Upper lobe of right lung (tissue), 1 donor: Measurements from ENCODE around the gene MRPL42. TPM values are rescaled to one million over a fixed set of nuclear protein-coding genes. Genes with fewer than 3 reads are reported as not detected.
"Not testable (repeated sequence)": the region's sequence is repeated elsewhere in the genome, so short reads cannot be mapped to it uniquely, and the experiment has no call there.

Experiments used
- ATAC-seq: fragments of 200-7000 bp; cut with Tn5 transposase; one replicate; pipeline ENCODE4 v1.9.1; 2020; ENCODE audit warnings: mild to moderate bottlenecking, moderate library complexity
- DNase-seq: peaks from one replicate; pipeline ENCODE4 v3.0.0-alpha.2; 2020
- H3K27ac ChIP-seq: fragments of 200-600 bp; one replicate; pipeline ENCODE4 v1.8.0; 2022
- H3K27me3 ChIP-seq: fragments of 200-600 bp; one replicate; pipeline ENCODE4 v1.8.0; 2022; ENCODE audit warnings: mild to moderate bottlenecking
- H3K36me3 ChIP-seq: fragments of 200-600 bp; one replicate; pipeline ENCODE4 v1.8.0; 2022
- H3K4me1 ChIP-seq: fragments of 200-600 bp; one replicate; pipeline ENCODE4 v1.8.0; 2022
- H3K4me3 ChIP-seq: fragments of 200-600 bp; one replicate; pipeline ENCODE4 v1.8.0; 2022; ENCODE audit warnings: mild to moderate bottlenecking
- H3K9me3 ChIP-seq: fragments of 200-600 bp; one replicate; pipeline ENCODE4 v1.8.0; 2022
- CTCF ChIP-seq: fragments of 200-600 bp; IDR thresholded peaks from one replicate; pipeline ENCODE4 v1.8.0; 2022; ENCODE audit warnings: antibody characterized with exemption
- intact Hi-C: fragments of 100-400 bp; cut with DNase I; formaldehyde crosslinking; loops from one replicate; pipeline ENCODE4 v1.11.0; 2022
- total RNA-seq: library from RNA; stranded (reverse); fragmentation: NEBNext Ultra II Directional; extraction: Animal tissue kit (Norgen Biotek cat#: 25700); gene quantifications from one replicate; pipeline ENCODE4 v1.2.1, GENCODE V29; 2021
- donor health status: DM: no; HTN: yes; CAD: no; lungs with severe emphysema.

MRPL42 gene
- total RNA-seq, 1 donor from 2014 or later, result 49.4 TPM

DNA sequence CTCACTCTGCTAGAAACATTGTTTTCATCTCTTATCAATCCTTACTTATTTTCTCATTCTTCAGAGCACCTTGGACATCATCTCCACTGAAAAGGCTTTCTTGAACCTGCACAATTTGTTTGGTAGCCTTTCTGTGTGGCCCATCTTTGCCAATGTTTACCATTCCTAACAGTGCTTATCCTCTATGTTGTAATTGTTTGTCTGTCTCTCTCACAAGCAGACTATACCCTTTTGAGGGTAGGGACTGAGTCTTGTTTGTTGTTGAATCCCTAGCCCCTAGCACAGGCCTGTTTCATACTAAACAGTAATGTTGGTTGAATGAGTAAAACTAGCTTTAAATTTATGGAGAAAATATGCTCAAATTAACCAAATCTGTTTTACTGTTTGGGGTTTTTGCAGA, 9.2 kb downstream of the MRPL42 start:
- no peak for TF ChIP-seq CTCF
- Histone ChIP-seq H3K4me3 (no peak overlapping the region), H3K4me1 (no peaks in the 10 kb centered on the region), H3K9me3 (no peaks in the 10 kb centered on the region), H3K27ac (no peak overlapping the region), H3K36me3 (peaks cover 84% of the 10 kb centered on the region), H3K27me3 (no peaks in the 10 kb centered on the region)
- DNase-seq (no peak), ATAC-seq (no peak)
- intact Hi-C loops, result no loop called here

DNA sequence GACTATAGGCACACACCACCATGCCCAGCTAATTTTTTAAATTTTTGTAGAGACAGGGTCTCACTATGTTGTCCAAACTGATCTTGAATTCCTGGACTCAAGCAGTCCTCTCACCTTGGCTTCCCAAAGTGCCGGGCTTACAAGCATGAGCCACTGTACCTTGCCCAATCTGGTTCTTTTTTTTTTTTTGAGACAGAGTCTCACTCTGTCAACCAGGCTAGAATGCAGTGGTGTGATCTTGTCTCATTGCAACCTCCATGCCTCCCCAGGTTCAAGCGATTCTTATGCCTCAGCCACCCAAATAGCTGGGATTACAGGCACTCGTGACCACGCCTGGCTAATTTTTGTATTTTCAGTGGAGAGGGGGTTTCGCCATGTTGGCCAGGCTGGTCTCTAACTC, 15.4 kb downstream of the MRPL42 start:
- DNase-seq (no peak), ATAC-seq (no peak)
- no peak for TF ChIP-seq CTCF
- Histone ChIP-seq H3K4me1 (no peaks in the 10 kb centered on the region), H3K36me3 (peaks cover 91% of the 10 kb centered on the region), H3K9me3 (no peaks in the 10 kb centered on the region), H3K27ac (no peak overlapping the region), H3K4me3 (no peak overlapping the region), H3K27me3 (no peaks in the 10 kb centered on the region)
- intact Hi-C loops, result no loop called here

GRCh38 chr12:93483151-93483807, 16.0 kb downstream of the MRPL42 start:
- ATAC-seq (no peak), DNase-seq (no peak)
- no peak for TF ChIP-seq CTCF
- Histone ChIP-seq H3K27me3 (no peaks in the 10 kb centered on the region), H3K27ac (no peak overlapping the region), H3K4me1 (no peaks in the 10 kb centered on the region), H3K36me3 (peaks cover 91% of the 10 kb centered on the region), H3K9me3 (no peaks in the 10 kb centered on the region), H3K4me3 (no peak overlapping the region)
- intact Hi-C loops, result no loop called here

DNA sequence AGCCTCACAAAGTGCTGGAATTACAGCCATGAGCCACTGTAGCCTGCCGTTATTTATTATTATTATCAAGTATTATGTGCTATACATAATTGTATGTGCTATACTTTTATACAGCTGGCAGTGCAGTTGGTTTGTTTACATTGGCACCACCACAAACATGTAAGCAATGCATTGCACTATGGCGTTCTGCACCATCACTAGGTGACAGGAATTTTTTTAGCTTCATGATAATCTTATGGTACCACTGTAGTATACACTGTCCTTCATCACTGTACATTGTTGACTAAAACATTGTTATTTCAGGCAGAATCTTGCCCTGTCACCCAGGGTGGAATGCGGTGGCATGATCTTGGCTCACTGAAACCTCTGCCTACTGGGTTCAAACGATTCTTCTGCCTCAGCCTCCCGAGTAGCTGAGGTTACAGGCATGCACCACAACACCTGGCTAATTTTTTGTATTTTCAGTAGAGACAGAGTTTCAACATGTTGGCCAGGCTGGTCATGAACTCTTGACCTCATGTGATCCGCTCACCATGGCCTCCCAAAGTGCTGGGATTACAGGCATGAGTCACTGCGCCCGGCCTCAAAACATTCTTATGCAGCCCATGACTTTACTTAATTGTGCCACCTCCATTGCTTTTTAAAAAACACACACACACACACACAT, 17.1 kb downstream of the MRPL42 start:
- no peak for TF ChIP-seq CTCF
- no peaks in the 10 kb centered on the region for H3K4me1 ChIP-seq
- no peaks in the 10 kb centered on the region for H3K9me3 ChIP-seq
- H3K27ac ChIP-seq, result no peak overlapping the region
- peaks cover 95% of the 10 kb centered on the region for H3K36me3 ChIP-seq
- DNase-seq (no peak), ATAC-seq (no peak)
- H3K4me3 ChIP-seq, result no peak overlapping the region
- no peaks in the 10 kb centered on the region for H3K27me3 ChIP-seq
- intact Hi-C loops, result no loop called here

GRCh38 chr12:93492808-93493207, 25.5 kb downstream of the MRPL42 start:
- H3K9me3 ChIP-seq, H3K4me1 ChIP-seq, H3K27me3 ChIP-seq, intact Hi-C loops, H3K4me3 ChIP-seq, ATAC-seq, H3K27ac ChIP-seq, DNase-seq: not testable (repeated sequence)
- peaks cover 64% of the 10 kb centered on the region for H3K36me3 ChIP-seq

DNA sequence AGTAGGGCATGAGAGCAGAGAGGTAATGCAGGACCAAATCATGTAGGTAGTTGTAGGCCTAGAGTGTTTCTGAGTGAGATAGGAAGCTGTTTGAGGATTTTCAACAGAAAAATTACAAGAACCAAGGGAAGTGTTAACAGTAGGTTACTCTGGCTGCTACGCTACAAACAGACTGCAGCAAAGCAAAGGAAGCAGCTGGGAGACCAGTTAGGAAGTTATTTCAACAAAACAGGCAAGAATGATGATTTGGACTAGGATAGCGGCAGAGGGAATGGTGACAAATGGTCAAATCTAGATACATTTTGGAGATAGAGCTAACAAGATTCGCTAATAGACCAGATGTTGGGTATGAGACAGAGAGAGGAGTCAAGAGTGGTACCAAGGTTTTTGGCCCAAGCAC, 26.8 kb downstream of the MRPL42 start:
- TF ChIP-seq CTCF, result no peak
- no peak overlapping the region for H3K4me3 ChIP-seq
- no peaks in the 10 kb centered on the region for H3K4me1 ChIP-seq
- no peak for ATAC-seq
- intact Hi-C loops, result no loop called here
- no peak for DNase-seq
- H3K9me3 ChIP-seq, result no peaks in the 10 kb centered on the region
- H3K36me3 ChIP-seq, result peaks cover 51% of the 10 kb centered on the region
- H3K27me3 ChIP-seq, result no peaks in the 10 kb centered on the region
- H3K27ac ChIP-seq, result no peak overlapping the region
